Amniotic epithelial cell (primary cell): Measurements from ENCODE around the gene PTRH1.

Experiments
- DNase-seq: peaks from one replicate; pipeline ENCODE4 v3.0.0-alpha.2; 2010; ENCODE audit warnings: low read depth

The PTRH1 gene

GRCh38 chr9:127697575-127697974 is 17.9 kb downstream of the PTRH1 start:
- no peak for DNase-seq

- DNase-seq, result no peak
Measured at GRCh38 chr9:127694890-127695720, 20.4 kb downstream of the PTRH1 start.

DNA sequence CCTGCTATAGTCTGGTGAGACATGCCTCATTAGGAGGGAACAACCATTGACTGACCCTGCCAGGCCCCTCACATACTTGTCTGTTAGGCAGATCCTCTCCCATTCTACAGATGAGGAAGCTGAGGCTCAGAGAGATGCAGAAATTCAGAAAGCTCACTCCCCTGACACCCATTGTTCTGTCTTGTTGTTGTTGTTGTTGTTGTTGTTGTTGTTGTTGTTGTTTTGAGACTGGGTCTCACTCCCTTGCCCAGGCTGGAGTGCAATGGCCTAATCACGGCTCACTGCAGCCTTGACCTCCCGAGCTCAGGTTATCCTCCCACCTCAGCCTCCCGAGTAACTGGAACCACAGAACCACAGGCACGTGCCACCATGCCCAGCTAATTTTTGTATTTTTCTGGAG is 21.8 kb downstream of the PTRH1 start:
- no peak for DNase-seq

GRCh38 chr9:127693143-127693542 is 22.3 kb downstream of the PTRH1 start:
- no peak for DNase-seq

DNA sequence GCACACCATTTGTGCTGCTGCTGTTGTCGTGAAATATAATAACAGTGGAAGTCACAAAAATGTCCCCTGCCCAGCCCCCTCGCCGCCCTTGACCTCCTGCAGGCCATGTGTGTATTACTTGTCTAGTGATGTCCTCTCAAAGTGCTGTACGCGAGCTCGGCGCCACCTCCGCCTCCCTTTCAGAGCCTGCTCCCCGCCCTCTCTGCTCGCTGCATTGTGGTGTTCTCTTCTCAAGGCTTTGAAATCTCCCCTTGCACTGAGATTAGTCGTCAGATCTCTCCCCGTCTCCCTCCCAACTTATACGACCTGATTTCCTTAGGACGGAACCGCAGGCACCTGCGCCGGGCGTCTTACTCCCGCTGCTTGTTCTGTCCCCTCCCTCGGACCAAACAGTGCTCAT is 23.4 kb downstream of the PTRH1 start:
- DNase-seq, result no peak

DNA sequence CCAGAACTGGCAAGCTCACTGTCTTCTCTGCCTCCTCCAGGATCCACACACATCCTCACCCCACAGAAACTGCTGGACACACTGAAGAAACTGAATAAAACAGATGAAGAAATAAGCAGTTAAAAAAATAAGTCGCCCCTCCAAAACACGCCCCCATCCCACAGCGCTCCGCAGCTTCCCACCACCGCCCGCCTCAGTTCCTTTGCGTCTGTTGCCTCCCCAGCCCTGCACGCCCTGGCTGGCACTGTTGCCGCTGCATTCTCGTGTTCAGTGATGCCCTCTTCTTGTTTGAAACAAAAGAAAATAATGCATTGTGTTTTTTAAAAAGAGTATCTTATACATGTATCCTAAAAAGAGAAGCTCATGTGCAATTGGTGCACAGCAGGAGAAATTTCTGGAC is 24.7 kb downstream of the PTRH1 start:
- no peak for DNase-seq

- no peak for DNase-seq
Measured at GRCh38 chr9:127689329-127690000, 26.0 kb downstream of the PTRH1 start.

- DNase-seq, result no peak
Measured at GRCh38 chr9:127686461-127687393, 28.7 kb downstream of the PTRH1 start.

DNA sequence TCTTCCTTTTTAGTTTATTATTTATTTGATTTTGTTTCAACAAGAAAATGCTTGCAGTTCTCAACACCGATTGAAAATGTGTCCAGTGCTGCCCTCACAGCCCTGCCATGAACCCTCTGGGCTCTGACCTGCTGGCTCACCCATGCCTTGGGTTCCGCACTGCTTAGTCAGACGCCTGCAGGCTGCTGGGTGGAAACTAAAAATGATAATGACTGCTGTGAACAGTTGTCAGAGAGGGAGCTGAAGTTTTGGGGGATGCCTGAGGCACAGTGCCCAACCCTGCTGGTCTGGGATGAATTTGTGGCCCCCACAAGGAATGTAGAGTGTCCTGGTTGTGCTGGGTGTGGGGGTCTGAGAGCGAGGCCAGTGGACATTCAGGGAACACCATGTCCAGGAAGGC is 30.9 kb downstream of the PTRH1 start:
- peak; percentile 74 for DNase-seq

GRCh38 chr9:127683723-127684122 is 31.7 kb downstream of the PTRH1 start:
- peak; percentile 95 for DNase-seq

DNA sequence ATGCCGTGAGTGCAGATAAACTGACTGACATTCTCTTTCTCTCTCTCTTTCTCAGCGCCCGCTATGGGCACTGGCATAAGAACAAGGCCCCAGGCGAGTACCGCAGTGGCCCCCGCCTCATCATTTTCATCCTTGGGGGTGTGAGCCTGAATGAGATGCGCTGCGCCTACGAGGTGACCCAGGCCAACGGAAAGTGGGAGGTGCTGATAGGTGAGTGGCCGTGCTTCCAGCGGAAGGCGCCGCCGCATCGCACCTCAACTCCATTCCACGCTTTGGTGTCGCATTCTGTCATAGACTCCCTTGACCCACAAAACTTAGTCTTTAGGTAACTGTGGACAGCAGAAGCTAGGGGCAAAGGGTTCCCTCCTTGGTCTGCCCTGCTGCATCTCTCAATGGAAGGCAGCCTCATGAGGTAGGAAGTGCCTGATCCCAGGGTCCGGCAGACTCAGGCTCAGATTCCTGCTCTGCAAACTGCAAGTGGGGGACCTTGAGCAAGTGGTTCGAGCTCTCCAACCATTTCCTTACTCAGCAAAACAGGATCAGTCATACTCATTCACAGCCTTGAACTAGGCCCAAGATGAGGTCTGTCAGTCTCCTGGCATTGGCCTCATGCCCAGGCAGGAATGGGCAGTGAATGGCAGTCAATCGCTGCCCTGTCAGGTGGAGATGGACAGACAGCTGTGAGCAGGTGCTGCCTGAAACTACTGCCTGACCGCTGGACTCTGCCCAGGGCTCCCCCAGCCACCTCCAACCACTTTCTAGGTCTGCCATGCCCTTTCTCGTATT is 32.9 kb downstream of the PTRH1 start:
- DNase-seq, result peak; percentile 17

DNA sequence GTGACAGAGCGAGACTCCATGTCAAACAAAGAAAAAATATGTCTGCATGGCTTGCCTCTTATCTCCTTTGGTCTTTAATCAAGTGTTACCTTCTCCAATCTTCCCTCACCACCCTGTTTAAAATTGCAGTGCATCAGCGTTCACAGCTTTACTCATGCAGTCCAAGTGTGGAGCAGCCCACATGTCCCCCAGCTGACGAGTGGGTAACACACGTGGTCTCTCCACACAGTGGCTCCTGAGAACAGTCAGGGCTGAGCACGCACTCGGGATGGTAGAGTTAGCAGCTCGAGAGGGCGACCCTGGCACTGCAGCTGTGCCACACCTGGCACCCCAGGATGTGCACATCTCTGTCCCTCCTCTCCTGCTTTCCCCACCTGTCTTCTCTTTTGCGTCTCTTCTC is 34.6 kb downstream of the PTRH1 start:
- no peak for DNase-seq

DNA sequence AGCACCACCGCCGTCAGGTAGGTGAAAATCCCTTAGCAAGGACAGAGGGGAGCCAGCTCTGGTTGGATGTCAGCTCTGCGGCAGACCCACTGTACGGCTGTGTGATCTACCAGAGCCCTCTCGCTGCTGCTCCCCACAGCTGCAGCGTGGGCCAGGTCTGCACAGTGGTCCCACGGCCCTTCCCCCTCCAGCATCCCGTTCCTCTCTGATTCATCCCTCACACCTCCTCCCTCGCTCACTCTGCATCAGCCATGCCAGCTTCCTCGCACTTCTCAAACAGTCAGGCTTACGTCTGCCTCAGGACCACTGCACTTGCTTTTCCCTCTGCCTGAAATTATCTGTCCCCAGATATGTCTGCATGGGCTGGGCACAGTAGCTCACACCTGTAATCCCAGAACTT is 35.2 kb downstream of the PTRH1 start:
- no peak for DNase-seq

DNA sequence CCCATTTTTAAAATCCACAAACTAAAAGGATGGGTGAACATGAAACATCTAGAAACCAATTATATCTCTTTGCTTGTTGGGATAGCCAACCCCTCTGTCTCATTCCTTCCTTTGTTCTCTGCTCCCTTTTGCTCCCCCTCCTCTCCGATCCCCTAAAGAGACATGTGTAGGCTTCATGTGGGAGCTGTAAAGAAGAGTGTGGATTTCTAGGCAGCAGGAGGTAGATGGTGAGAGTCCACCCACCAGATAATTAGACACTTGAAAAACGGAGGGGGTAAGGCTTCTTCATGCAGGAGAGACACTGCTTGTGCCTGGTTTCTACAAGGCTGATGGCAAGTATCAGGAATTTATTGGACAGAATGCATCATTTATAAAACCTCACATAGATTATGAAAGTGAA is 36.0 kb downstream of the PTRH1 start:
- DNase-seq, result no peak

GRCh38 chr9:127676638-127677037 is 38.8 kb downstream of the PTRH1 start:
- DNase-seq, result peak; percentile 74

DNA sequence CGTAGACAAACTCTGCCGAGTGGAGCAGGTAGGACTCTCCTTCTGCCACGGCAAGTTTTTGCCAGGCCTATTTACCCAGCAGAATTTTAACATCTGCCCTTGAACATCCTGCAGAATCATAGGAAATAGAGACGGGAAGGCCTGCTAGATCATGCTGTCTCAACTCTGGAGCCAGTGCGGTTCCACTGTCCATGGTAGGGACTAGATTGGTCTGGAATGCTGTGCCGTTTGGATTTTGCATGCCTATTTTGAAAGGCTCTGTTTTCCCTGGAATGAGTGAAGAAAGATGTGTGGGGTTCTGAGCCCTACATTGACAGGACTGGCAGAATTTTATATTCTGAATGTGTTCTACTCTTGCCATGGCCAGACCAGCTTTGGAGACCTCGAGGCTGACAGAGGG is 42.2 kb downstream of the PTRH1 start:
- DNase-seq, result no peak

DNA sequence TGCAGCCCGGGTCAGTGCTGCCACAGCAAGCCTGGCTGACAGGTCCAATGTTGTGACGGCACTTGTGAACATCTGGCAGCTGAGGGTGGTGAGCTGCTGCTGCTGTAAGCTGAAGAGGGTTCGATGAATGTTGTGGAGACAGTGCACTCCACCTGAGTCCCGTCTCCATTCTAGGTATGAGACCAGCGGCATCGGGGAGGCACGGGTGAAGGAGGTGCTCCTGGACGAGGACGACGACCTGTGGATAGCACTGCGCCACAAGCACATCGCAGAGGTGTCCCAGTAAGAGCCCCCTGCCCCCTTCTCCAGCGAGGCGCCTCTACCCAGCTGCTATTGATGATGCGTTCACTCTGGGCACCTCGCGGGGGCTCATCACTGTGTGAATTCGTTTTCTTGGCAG is 47.6 kb downstream of the PTRH1 start:
- DNase-seq, result no peak

DNA sequence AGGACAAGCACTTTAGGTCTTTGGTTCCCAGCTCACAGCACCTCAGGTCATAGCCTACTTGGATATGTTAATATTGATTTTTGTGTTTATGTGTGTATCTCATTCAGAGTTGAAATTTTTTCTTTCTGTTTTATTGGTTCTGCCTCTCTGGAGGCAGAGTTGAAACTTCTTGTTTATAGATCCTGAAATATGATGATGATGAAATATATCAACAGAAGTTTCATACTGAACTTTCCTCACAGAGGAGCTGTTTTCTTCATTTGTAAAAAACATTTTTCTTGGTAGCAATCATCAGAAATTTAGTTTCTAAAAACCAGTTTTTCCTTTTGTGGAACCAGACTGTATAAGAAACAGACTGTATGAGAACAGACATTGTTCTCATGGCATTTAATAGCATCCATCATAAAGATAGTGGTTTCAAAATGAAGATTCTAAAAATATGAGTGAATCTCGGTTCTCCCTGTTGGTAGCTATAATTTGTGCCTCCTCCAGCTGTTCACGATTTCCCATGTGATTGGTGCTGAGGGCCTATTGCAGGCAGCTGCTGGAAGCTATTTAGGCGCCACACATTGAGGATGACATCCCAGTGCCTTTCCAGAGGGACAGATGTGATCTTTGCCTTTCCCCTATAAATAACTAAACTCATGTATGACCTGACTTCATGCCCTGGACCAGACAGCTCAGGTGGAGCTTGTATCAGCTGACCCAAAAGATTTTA is 48.2 kb downstream of the PTRH1 start:
- no peak for DNase-seq

DNA sequence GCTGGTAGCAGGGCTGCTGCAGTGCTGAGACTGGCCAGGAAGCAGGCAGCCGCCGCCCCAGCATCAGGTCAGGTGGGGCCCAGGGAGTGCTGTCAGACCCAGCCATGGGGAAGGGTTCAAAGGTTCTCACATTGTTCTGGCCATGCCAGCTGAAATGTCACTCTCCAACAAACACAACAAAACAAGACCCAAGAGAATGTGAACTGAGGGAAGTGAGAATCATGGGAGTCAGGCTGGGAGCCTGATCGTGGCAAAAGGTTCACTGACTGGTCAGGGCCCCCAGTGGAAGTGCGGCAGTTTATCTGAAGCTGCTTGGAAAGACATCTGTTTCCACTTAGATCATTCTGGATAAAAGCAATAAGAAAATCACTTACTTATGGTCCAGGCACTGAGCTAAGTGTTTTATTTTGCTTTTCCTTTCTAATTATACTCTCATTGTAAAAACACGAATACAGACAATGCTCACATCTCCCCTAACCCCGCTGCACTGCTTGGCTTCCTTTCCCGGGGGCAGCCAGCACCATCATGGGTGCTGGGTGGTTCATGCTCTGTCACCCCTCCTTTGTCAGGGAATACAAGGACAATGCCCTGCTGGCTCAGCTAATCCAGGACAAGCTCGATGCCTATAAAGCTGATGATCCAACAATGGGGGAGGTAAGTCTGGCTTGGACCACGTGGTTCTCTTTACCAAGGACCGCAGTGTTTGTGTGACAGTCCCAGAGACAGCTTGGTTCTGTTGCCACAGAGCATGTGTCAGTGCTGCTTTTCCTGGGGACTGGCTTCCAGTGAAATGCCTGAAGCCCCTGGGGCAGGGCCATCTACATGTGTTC is 50.6 kb downstream of the PTRH1 start:
- no peak for DNase-seq

- no peak for DNase-seq
Measured at GRCh38 chr9:127664324-127664677, 51.2 kb downstream of the PTRH1 start.
